ENCODE measurements around the gene DRC1.
"Not testable (repeated sequence)": the region's sequence is repeated elsewhere in the genome, so short reads cannot be mapped to it uniquely, and the experiment has no call there.

The DRC1 gene

GRCh38 chr2:26401739-26402541, at the start of gene DRC1:
DRC1 (plus strand) TSS chr2:26401920; CDS start chr2:26401990, 70 bp downstream.
- ATAC-seq (peak; percentile 61), DNase-seq (peak; percentile 28 to 34)
- Mint-ChIP-seq H3K9me3 (no peaks in the 10 kb centered on the region), H3K4me3 (peak within 1 kb of the TSS in 1 of 2 donors; percentile 63), H3K27ac (peak within 1 kb of the TSS in 1 of 2 donors; percentile 86), H3K4me1 (peaks cover 10% of the 10 kb centered on the region), H3K27me3 (no peaks in the 10 kb centered on the region)

- peak; percentile 95 for ATAC-seq
- H3K4me1 Mint-ChIP-seq, result peaks cover 82% of the 10 kb centered on the region
Observed at GRCh38 chr2:26352892-26353291, 48.8 kb upstream of the DRC1 start.

GRCh38 chr2:26354469-26354868, 47.3 kb upstream of the DRC1 start:
- H3K9me3 Mint-ChIP-seq, DNase-seq, H3K27me3 Mint-ChIP-seq, H3K4me3 Mint-ChIP-seq, ATAC-seq, H3K27ac Mint-ChIP-seq: not testable (repeated sequence)
- H3K4me1 Mint-ChIP-seq, result peaks cover 81% of the 10 kb centered on the region

More at GRCh38 chr2:26352892-26353291, 48.8 kb upstream of the DRC1 start:
- Mint-ChIP-seq H3K27ac (no peak overlapping the region), H3K4me3 (no peak overlapping the region), H3K27me3 (no peaks in the 10 kb centered on the region), H3K9me3 (no peaks in the 10 kb centered on the region)
- DNase-seq, result peak; percentile 7 to 26

GRCh38 chr2:26355038-26355995, 46.4 kb upstream of the DRC1 start:
- ATAC-seq (no peak), DNase-seq (no peak)
- peaks cover 84% of the 10 kb centered on the region for H3K4me1 Mint-ChIP-seq
- no peaks in the 10 kb centered on the region for H3K27me3 Mint-ChIP-seq
- H3K27ac Mint-ChIP-seq, result peak overlapping the region in 1 of 2 donors; percentile 42
- no peaks in the 10 kb centered on the region for H3K9me3 Mint-ChIP-seq
- H3K4me3 Mint-ChIP-seq, result no peak overlapping the region

- H3K4me3 Mint-ChIP-seq, result no peak overlapping the region
- no peak for DNase-seq
- H3K9me3 Mint-ChIP-seq, result no peaks in the 10 kb centered on the region
- no peaks in the 10 kb centered on the region for H3K27me3 Mint-ChIP-seq
- H3K4me1 Mint-ChIP-seq, result peaks cover 87% of the 10 kb centered on the region
- H3K27ac Mint-ChIP-seq, result no peak overlapping the region
- ATAC-seq, result no peak
Observed at GRCh38 chr2:26356111-26356510, 45.6 kb upstream of the DRC1 start.

GRCh38 chr2:26356771-26357170, 44.9 kb upstream of the DRC1 start:
- Mint-ChIP-seq H3K4me3 (no peak overlapping the region), H3K27me3 (no peaks in the 10 kb centered on the region), H3K27ac (peak overlapping the region in 1 of 2 donors; percentile 40), H3K9me3 (no peaks in the 10 kb centered on the region), H3K4me1 (peaks cover 81% of the 10 kb centered on the region)
- ATAC-seq, result no peak
- DNase-seq, result no peak

GRCh38 chr2:26359886-26360473, 41.7 kb upstream of the DRC1 start:
- no peaks in the 10 kb centered on the region for H3K9me3 Mint-ChIP-seq
- H3K4me3 Mint-ChIP-seq, result no peak overlapping the region
- ATAC-seq (no peak), DNase-seq (no peak)
- H3K27ac Mint-ChIP-seq, result peak overlapping the region; percentile 61 to 63
- peaks cover 70% of the 10 kb centered on the region for H3K4me1 Mint-ChIP-seq
- no peaks in the 10 kb centered on the region for H3K27me3 Mint-ChIP-seq

- Mint-ChIP-seq H3K4me1 (peaks cover 38% of the 10 kb centered on the region), H3K9me3 (no peaks in the 10 kb centered on the region), H3K4me3 (no peak overlapping the region), H3K27me3 (no peaks in the 10 kb centered on the region), H3K27ac (no peak overlapping the region)
- ATAC-seq (peak; percentile 46), DNase-seq (no peak)
Observed at GRCh38 chr2:26363323-26363722, 38.4 kb upstream of the DRC1 start.

- ATAC-seq (no peak), DNase-seq (no peak)
- Mint-ChIP-seq H3K27me3 (no peaks in the 10 kb centered on the region), H3K4me3 (no peak overlapping the region), H3K4me1 (peaks cover 32% of the 10 kb centered on the region), H3K9me3 (no peaks in the 10 kb centered on the region), H3K27ac (peak overlapping the region in 1 of 2 donors; percentile 91)
Observed at GRCh38 chr2:26363958-26364357, 37.8 kb upstream of the DRC1 start.

- no peak for ATAC-seq
- H3K27ac Mint-ChIP-seq, result no peak overlapping the region
- no peak for DNase-seq
- no peaks in the 10 kb centered on the region for H3K27me3 Mint-ChIP-seq
- H3K4me1 Mint-ChIP-seq, result peaks cover 24% of the 10 kb centered on the region
- no peak overlapping the region for H3K4me3 Mint-ChIP-seq
- no peaks in the 10 kb centered on the region for H3K9me3 Mint-ChIP-seq
Observed at GRCh38 chr2:26364669-26365068, 37.1 kb upstream of the DRC1 start.

- Mint-ChIP-seq H3K27ac (no peak overlapping the region), H3K4me3 (no peak overlapping the region), H3K27me3 (no peaks in the 10 kb centered on the region), H3K4me1 (peaks cover 11% of the 10 kb centered on the region), H3K9me3 (no peaks in the 10 kb centered on the region)
- no peak for DNase-seq
- no peak for ATAC-seq
Observed at GRCh38 chr2:26366957-26367356, 34.8 kb upstream of the DRC1 start.

GRCh38 chr2:26369664-26370063, 32.1 kb upstream of the DRC1 start:
- H3K9me3 Mint-ChIP-seq, H3K4me1 Mint-ChIP-seq, H3K27ac Mint-ChIP-seq, DNase-seq, H3K4me3 Mint-ChIP-seq, ATAC-seq, H3K27me3 Mint-ChIP-seq: not testable (repeated sequence)

- not testable (repeated sequence) for DNase-seq, H3K4me1 Mint-ChIP-seq, ATAC-seq, H3K4me3 Mint-ChIP-seq, H3K27me3 Mint-ChIP-seq, H3K9me3 Mint-ChIP-seq, H3K27ac Mint-ChIP-seq
Observed at GRCh38 chr2:26370909-26371308, 30.8 kb upstream of the DRC1 start.

GRCh38 chr2:26376799-26377198, 24.9 kb upstream of the DRC1 start:
- Mint-ChIP-seq H3K9me3 (no peaks in the 10 kb centered on the region), H3K27ac (no peak overlapping the region), H3K27me3 (no peaks in the 10 kb centered on the region), H3K4me1 (peaks cover 18% of the 10 kb centered on the region), H3K4me3 (no peak overlapping the region)
- DNase-seq (no peak), ATAC-seq (no peak)

GRCh38 chr2:26380281-26380680, 21.4 kb upstream of the DRC1 start:
- Mint-ChIP-seq H3K9me3 (no peaks in the 10 kb centered on the region), H3K27me3 (no peaks in the 10 kb centered on the region), H3K4me1 (peaks cover 18% of the 10 kb centered on the region), H3K27ac (no peak overlapping the region), H3K4me3 (no peak overlapping the region)
- ATAC-seq (no peak), DNase-seq (no peak)
